ENCODE measurements around the gene TMEM163. TPM values are rescaled to one million over a fixed set of nuclear protein-coding genes. Genes with fewer than 3 reads are reported as not detected.

Gene TMEM163
- under 1 TPM in 3 of 6 experiments, not detected in 3; 0.06 to 0.20 (median 0.07) TPM for total RNA-seq
- long read RNA-seq, result 0 reads

- Histone ChIP-seq H3K4me1 (peaks cover 0 to 10% (median 0%) of the 10 kb centered on the region in 4 donors), H3K4me3 (peak within 1 kb of the TSS; percentile 16 to 45 (median 23)), H3K9me3 (no peaks in the 10 kb centered on the region), H3K27me3 (peaks cover 0 to 12% of the 10 kb centered on the region in 2 donors), H3K36me3 (no peaks in the 10 kb centered on the region), H3K27ac (no peak within 1 kb of the TSS)
- intact Hi-C loops (cut with DNase I), result no loop called here
- WGBS (ENCODE audit: insufficient coverage, low coverage, low lambda C conversion rate, missing lambda C conversion rate), result 12% methylated on average over 24 of the region's 99 CpGs
- DNase-seq (peak in 1 of 3 donors; percentile 29), ATAC-seq (peak; percentile 81 to 92 (median 82))
- TF ChIP-seq POLR2A (IDR thresholded peaks at IDR 0.05) (no peak), CTCF (IDR thresholded peaks at IDR 0.05) (no peak)
These were observed at the start of gene TMEM163 for GRCh38 chr2:134718817-134719814. Gene TMEM163, minus strand, starts transcription at chr2:134719000.

- no peaks in the 10 kb centered on the region for H3K36me3 ChIP-seq
- H3K4me3 ChIP-seq, result no peak overlapping the region
- H3K9me3 ChIP-seq, result no peaks in the 10 kb centered on the region
- no peaks in the 10 kb centered on the region for H3K4me1 ChIP-seq
- intact Hi-C loops (cut with DNase I), result no loop called here
- no peak overlapping the region for H3K27ac ChIP-seq
- DNase-seq (no peak), ATAC-seq (no peak)
- TF ChIP-seq CTCF (IDR thresholded peaks at IDR 0.05), result no peak
- TF ChIP-seq POLR2A (IDR thresholded peaks at IDR 0.05), result no peak
- no peaks in the 10 kb centered on the region for H3K27me3 ChIP-seq
- 61% methylated on average over 5 of the region's 5 CpGs for WGBS (ENCODE audit: insufficient coverage, low coverage, low lambda C conversion rate, missing lambda C conversion rate)
These were observed 47.8 kb upstream of the TMEM163 start for GRCh38 chr2:134766583-134766982.

GRCh38 chr2:134765987-134766386 is 47.2 kb upstream of the TMEM163 start:
- no peak for TF ChIP-seq CTCF (IDR thresholded peaks at IDR 0.05)
- intact Hi-C loops (cut with DNase I), result no loop called here
- Histone ChIP-seq H3K27ac (no peak overlapping the region), H3K36me3 (no peaks in the 10 kb centered on the region), H3K9me3 (no peaks in the 10 kb centered on the region), H3K4me3 (no peak overlapping the region), H3K27me3 (no peaks in the 10 kb centered on the region), H3K4me1 (no peaks in the 10 kb centered on the region)
- no peak for ATAC-seq
- DNase-seq, result no peak

- no peak for DNase-seq
These were observed 45.4 kb upstream of the TMEM163 start for GRCh38 chr2:134764164-134764563.

More at GRCh38 chr2:134764164-134764563, 45.4 kb upstream of the TMEM163 start:
- intact Hi-C loops (cut with DNase I), result no loop called here
- Histone ChIP-seq H3K27me3 (no peaks in the 10 kb centered on the region), H3K36me3 (no peaks in the 10 kb centered on the region), H3K27ac (no peak overlapping the region), H3K4me1 (no peaks in the 10 kb centered on the region), H3K4me3 (no peak overlapping the region), H3K9me3 (no peaks in the 10 kb centered on the region)
- no CpG with 5 or more reads among the region's 1 CpG for WGBS (ENCODE audit: insufficient coverage, low coverage, low lambda C conversion rate, missing lambda C conversion rate)
- no peak for ATAC-seq
- no peak for TF ChIP-seq CTCF (IDR thresholded peaks at IDR 0.05)
- TF ChIP-seq POLR2A (IDR thresholded peaks at IDR 0.05), result no peak
